ENCODE measurements around the gene GP1BA. TPM values are rescaled to one million over a fixed set of nuclear protein-coding genes. Genes with fewer than 3 reads are reported as not detected.

GP1BA gene
- total and polyA plus RNA-seq, 7 experiments from 2014 or later: 1.6 TPM; not detected in 6

DNA sequence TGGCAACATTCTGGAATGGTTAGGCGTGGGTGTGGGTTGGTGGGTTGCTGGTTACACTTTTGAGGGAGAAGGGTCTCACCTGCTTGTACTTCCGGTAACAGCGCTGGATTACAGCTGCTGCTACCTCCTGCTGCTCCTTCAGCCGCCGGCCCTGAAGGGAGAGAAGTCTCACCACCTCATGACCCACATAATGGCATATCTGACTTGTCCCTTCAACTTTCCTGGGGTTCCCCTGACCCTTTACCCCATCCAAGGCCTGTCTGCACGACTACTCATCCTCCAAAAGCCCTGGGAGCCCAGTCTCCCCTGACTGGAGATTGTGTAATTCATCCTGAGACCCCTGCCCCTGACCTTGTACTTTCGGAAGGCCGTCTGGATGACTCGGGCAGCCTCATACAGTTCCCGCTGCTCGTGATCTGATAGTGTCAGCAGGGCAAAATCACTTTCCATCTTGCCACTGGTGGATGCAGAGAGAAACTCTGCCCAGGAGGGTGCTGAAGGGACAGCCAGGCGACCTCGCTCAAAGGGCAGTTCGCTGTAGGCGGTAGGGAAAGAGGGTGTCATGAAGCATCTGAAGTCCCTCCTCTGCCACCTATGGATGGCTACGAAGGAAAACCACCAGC, 37.6 kb downstream of the GP1BA start:
- peaks cover 0 to 2% (median 0%) of the 10 kb centered on the region in 11 donors for H3K9me3 Mint-ChIP-seq
- Histone ChIP-seq H3K4me1 (ENCODE audit: control insufficient read depth in 2 of 2, insufficient read depth in 2 of 2, low read length in 2 of 2) (peaks cover 17 to 22% of the 10 kb centered on the region in 2 donors), H3K27ac (ENCODE audit: low read depth, low read length) (peak overlapping the region; percentile 23), H3K9me3 (ENCODE audit: control insufficient read depth in 2 of 3, low read length in 3 of 3) (no peaks in the 10 kb centered on the region), H3K36me3 (ENCODE audit: control insufficient read depth in 2 of 3, insufficient read depth in 3 of 3, low read length in 3 of 3) (peaks cover 0 to 54% (median 12%) of the 10 kb centered on the region in 3 experiments), H3K4me3 (ENCODE audit: low read length) (no peak overlapping the region), H3K27me3 (ENCODE audit: control insufficient read depth in 2 of 2, insufficient read depth in 2 of 2, low read length in 2 of 2) (no peaks in the 10 kb centered on the region)
- H3K27me3 Mint-ChIP-seq: no peaks in the 10 kb centered on the region
- intact Hi-C loops (cut with micrococcal nuclease): loop anchor here (5.0 kb wide), 2 partner anchors 143 to 602 kb away; partner anchors contain the start of genes UBE2G1 (in 1 of the 2) and ZNF232 (in 1 of the 2)
- CTCF ChIA-PET: interaction anchor here (0.6 to 3.1 kb wide), 7 partner anchors 11 to 150 kb away, joined by 3 to 13 read pairs (median 4); partner anchors contain the start of gene CHRNE
- ATAC-seq (no peak), DNase-seq (peak in 1 of 9 donors; percentile 43)
- POLR2A ChIA-PET: interaction anchor here (3.1 to 10.3 kb wide), 4 partner anchors 11 to 31 kb away, joined by 21 to 278 read pairs (median 92); partner anchors contain the start of genes CAMTA2, ENO3, PFN1 and RNF167
- peak overlapping the region in 3 of 9 donors; percentile 32 to 79 (median 76) for H3K27ac Mint-ChIP-seq
- H3K36me3 Mint-ChIP-seq: peaks cover 3 to 38% (median 9%) of the 10 kb centered on the region in 5 donors
- H3K4me3 Mint-ChIP-seq: no peak overlapping the region
- peaks cover 15 to 36% (median 24%) of the 10 kb centered on the region in 7 donors for H3K4me1 Mint-ChIP-seq

DNA sequence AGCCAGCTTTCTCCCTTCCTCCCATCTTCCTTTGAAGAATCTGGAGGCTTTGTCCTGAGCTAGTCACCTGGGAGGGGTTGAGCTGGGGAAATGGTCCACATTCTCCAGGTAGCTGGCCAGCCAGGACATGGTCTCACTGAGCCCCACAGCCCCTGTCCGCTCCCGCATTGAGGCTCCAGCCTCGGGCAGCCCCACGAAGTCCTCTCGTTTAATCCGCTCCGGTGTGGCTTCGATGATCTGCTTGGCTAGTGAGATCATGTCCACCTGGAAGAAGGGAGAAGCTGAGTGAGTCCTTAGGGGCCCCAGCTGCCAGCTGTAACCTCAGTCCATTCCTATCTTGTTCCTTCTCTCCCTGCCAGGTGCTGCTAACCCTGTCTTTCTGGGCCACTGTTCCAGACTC, 38.2 kb downstream of the GP1BA start:
- Mint-ChIP-seq H3K4me3 (peak overlapping the region in 5 of 10 donors; percentile 2 to 51 (median 39)), H3K36me3 (peaks cover 2 to 36% (median 10%) of the 10 kb centered on the region in 5 donors), H3K9me3 (peaks cover 0 to 2% (median 0%) of the 10 kb centered on the region in 11 donors), H3K4me1 (peaks cover 19 to 35% (median 24%) of the 10 kb centered on the region in 7 donors), H3K27ac (peak overlapping the region in 7 of 9 donors; percentile 14 to 81 (median 51)), H3K27me3 (no peaks in the 10 kb centered on the region)
- POLR2A ChIA-PET: interaction anchor here (1.6 to 10.3 kb wide), 3 partner anchors 22 to 61 kb away, joined by 5 to 278 read pairs (median 135); partner anchors contain the start of genes ENO3, PFN1, RNF167 and SLC25A11
- Histone ChIP-seq H3K27me3 (ENCODE audit: control insufficient read depth in 2 of 2, insufficient read depth in 2 of 2, low read length in 2 of 2) (no peaks in the 10 kb centered on the region), H3K9me3 (ENCODE audit: control insufficient read depth in 2 of 3, low read length in 3 of 3) (no peaks in the 10 kb centered on the region), H3K4me1 (ENCODE audit: control insufficient read depth in 2 of 2, insufficient read depth in 2 of 2, low read length in 2 of 2) (peaks cover 17 to 22% of the 10 kb centered on the region in 2 donors), H3K4me3 (ENCODE audit: low read length) (no peak overlapping the region), H3K36me3 (ENCODE audit: control insufficient read depth in 2 of 3, insufficient read depth in 3 of 3, low read length in 3 of 3) (peaks cover 0 to 60% (median 12%) of the 10 kb centered on the region in 3 experiments), H3K27ac (ENCODE audit: low read depth, low read length) (no peak overlapping the region)
- intact Hi-C loops (cut with micrococcal nuclease): no loop called here
- ATAC-seq (no peak), DNase-seq (no peak)
- CTCF ChIA-PET: interaction anchor here (0.8 to 1.3 kb wide), 7 partner anchors 18 to 67 kb away, joined by 3 to 6 read pairs (median 4); partner anchors contain the start of genes CAMTA2 and CHRNE

DNA sequence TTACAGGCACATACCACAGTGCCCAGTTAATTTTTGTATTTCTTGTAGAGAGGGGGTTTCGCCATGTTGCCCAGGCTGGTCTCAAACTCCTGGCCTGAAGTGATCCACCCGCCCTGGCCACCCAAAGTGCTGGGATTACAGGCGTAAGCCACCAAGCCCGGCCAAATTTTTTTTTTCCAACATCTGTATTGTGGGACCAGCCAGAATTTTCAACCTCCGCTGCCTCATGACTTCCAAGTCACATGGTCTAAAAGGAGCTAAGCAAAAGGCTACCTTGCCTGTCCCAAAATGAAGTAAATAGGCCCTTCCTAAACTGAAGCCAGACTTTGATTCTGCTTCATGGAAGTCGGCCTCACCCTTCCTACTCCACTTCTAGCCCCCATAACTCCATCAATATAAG, 39.7 kb downstream of the GP1BA start:
- ATAC-seq (no peak), DNase-seq (no peak)
- POLR2A ChIA-PET: interaction anchor here (1.0 to 10.3 kb wide), 5 partner anchors 8 to 106 kb away, joined by 4 to 278 read pairs (median 5); partner anchors contain the start of genes ENO3, PFN1, RNF167 and SLC25A11
- Histone ChIP-seq H3K4me3 (ENCODE audit: low read length) (no peak overlapping the region), H3K9me3 (ENCODE audit: control insufficient read depth in 2 of 3, low read length in 3 of 3) (no peaks in the 10 kb centered on the region), H3K4me1 (ENCODE audit: control insufficient read depth in 2 of 2, insufficient read depth in 2 of 2, low read length in 2 of 2) (peaks cover 10 to 15% of the 10 kb centered on the region in 2 donors), H3K36me3 (ENCODE audit: control insufficient read depth in 2 of 3, insufficient read depth in 3 of 3, low read length in 3 of 3) (peaks cover 0 to 70% (median 18%) of the 10 kb centered on the region in 3 experiments), H3K27me3 (ENCODE audit: control insufficient read depth in 2 of 2, insufficient read depth in 2 of 2, low read length in 2 of 2) (no peaks in the 10 kb centered on the region), H3K27ac (ENCODE audit: low read depth, low read length) (no peak overlapping the region)
- peaks cover 0 to 2% (median 0%) of the 10 kb centered on the region in 11 donors for H3K9me3 Mint-ChIP-seq
- no peaks in the 10 kb centered on the region for H3K27me3 Mint-ChIP-seq
- peaks cover 0 to 29% (median 13%) of the 10 kb centered on the region in 5 donors for H3K36me3 Mint-ChIP-seq
- intact Hi-C loops (cut with micrococcal nuclease): no loop called here
- CTCF ChIA-PET: interaction anchor here (1.4 kb wide), 1 partner anchor 9 kb away, joined by 4 read pairs; no protein-coding TSS in a partner anchor
- peaks cover 9 to 30% (median 16%) of the 10 kb centered on the region in 7 donors for H3K4me1 Mint-ChIP-seq
- H3K4me3 Mint-ChIP-seq: no peak overlapping the region
- peak overlapping the region in 3 of 9 donors; percentile 18 to 70 (median 25) for H3K27ac Mint-ChIP-seq

DNA sequence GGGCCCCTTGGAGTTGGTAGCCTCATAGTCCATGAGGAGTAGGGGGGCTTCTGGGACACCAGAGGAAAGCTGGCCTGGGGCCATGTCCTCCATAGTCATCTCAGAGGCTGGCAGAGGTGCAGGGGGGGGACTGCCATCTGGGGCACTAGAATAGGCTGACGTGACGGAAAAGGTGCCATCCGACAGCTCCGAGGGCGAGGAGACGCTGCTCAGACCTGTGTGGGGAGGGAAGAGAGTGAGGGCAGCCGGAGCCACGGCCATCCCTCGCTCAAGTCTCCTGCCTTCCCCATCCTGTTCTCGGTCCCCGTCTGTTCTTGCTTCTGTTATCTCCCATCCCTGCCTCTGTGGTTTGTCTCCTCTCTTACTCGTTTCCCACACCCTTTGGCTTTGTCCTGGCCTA, 40.2 kb downstream of the GP1BA start:
- no peak for DNase-seq
- peaks cover 10 to 15% of the 10 kb centered on the region in 2 donors for H3K4me1 ChIP-seq (ENCODE audit: control insufficient read depth in 2 of 2, insufficient read depth in 2 of 2, low read length in 2 of 2)
- H3K27me3 ChIP-seq (ENCODE audit: control insufficient read depth in 2 of 2, insufficient read depth in 2 of 2, low read length in 2 of 2): no peaks in the 10 kb centered on the region
- no peak overlapping the region for H3K4me3 ChIP-seq (ENCODE audit: low read length)
- peaks cover 0 to 2% (median 0%) of the 10 kb centered on the region in 11 donors for H3K9me3 Mint-ChIP-seq
- peaks cover 0 to 74% (median 22%) of the 10 kb centered on the region in 3 experiments for H3K36me3 ChIP-seq (ENCODE audit: control insufficient read depth in 2 of 3, insufficient read depth in 3 of 3, low read length in 3 of 3)
- H3K27ac Mint-ChIP-seq: peak overlapping the region in 2 of 9 donors; percentile 30 to 51
- H3K27ac ChIP-seq (ENCODE audit: low read depth, low read length): no peak overlapping the region
- ATAC-seq: no peak
- POLR2A ChIA-PET: interaction anchor here (1.0 to 10.3 kb wide), 3 partner anchors 24 to 105 kb away, joined by 4 to 278 read pairs (median 135); partner anchors contain the start of genes ENO3, PFN1, RNF167 and SLC25A11
- CTCF ChIA-PET: no interaction called here
- H3K4me3 Mint-ChIP-seq: no peak overlapping the region
- no peaks in the 10 kb centered on the region for H3K27me3 Mint-ChIP-seq
- peaks cover 0 to 32% (median 13%) of the 10 kb centered on the region in 5 donors for H3K36me3 Mint-ChIP-seq
- H3K9me3 ChIP-seq (ENCODE audit: control insufficient read depth in 2 of 3, low read length in 3 of 3): no peaks in the 10 kb centered on the region
- intact Hi-C loops (cut with micrococcal nuclease): no loop called here
- H3K4me1 Mint-ChIP-seq: peaks cover 9 to 30% (median 16%) of the 10 kb centered on the region in 7 donors

DNA sequence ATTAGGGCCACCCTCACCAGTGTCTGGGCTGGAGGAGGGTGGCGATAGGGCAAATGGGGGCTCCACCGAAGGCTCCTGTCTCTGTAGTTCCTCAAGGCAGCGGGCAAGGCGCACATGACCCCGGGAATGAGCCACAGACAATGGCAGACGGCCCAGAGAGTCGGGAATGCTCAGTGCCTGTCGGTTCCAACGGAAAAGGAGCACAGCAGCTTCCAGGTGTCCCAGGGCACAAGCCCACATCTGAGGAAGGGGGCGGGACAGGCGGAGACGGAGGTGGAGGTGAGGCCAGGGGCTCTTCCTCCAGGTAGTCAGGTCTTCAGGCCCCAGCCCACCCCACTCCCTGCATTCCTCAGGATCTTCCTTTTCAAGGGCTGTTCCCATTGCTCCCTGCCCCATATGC, 40.7 kb downstream of the GP1BA start:
- peaks cover 2 to 75% (median 26%) of the 10 kb centered on the region in 3 experiments for H3K36me3 ChIP-seq (ENCODE audit: control insufficient read depth in 2 of 3, insufficient read depth in 3 of 3, low read length in 3 of 3)
- H3K4me3 ChIP-seq (ENCODE audit: low read length): no peak overlapping the region
- no peak overlapping the region for H3K4me3 Mint-ChIP-seq
- H3K27ac ChIP-seq (ENCODE audit: low read depth, low read length): no peak overlapping the region
- peak overlapping the region in 2 of 9 donors; percentile 30 to 54 for H3K27ac Mint-ChIP-seq
- CTCF ChIA-PET: no interaction called here
- no peaks in the 10 kb centered on the region for H3K27me3 ChIP-seq (ENCODE audit: control insufficient read depth in 2 of 2, insufficient read depth in 2 of 2, low read length in 2 of 2)
- POLR2A ChIA-PET: interaction anchor here (0.6 to 10.3 kb wide), 3 partner anchors 25 to 34 kb away, joined by 3 to 278 read pairs (median 135); partner anchors contain the start of genes ENO3, PFN1, RNF167 and SLC25A11
- H3K27me3 Mint-ChIP-seq: no peaks in the 10 kb centered on the region
- peaks cover 0 to 36% (median 16%) of the 10 kb centered on the region in 5 donors for H3K36me3 Mint-ChIP-seq
- DNase-seq (no peak), ATAC-seq (no peak)
- peaks cover 0 to 2% (median 0%) of the 10 kb centered on the region in 11 donors for H3K9me3 Mint-ChIP-seq
- intact Hi-C loops (cut with micrococcal nuclease): no loop called here
- peaks cover 9 to 30% (median 16%) of the 10 kb centered on the region in 7 donors for H3K4me1 Mint-ChIP-seq
- H3K4me1 ChIP-seq (ENCODE audit: control insufficient read depth in 2 of 2, insufficient read depth in 2 of 2, low read length in 2 of 2): peaks cover 10 to 15% of the 10 kb centered on the region in 2 donors
- no peaks in the 10 kb centered on the region for H3K9me3 ChIP-seq (ENCODE audit: control insufficient read depth in 2 of 3, low read length in 3 of 3)
